DOHH2 (cell line): ENCODE results near the gene SLC1A5.

ENCODE experiments used
- EZH2phosphoT487 ChIP-seq: fragments of 200-600 bp; sonication (generic); IDR thresholded peaks from 2 replicates; pipeline ENCODE4 v1.6.1; 2017; ENCODE audit warnings: borderline replicate concordance, mild to moderate bottlenecking, antibody characterized with exemption, low read length, moderate library complexity, mixed read lengths
- TF ChIP-seq, protein P1 (sequence below): fragments of 200-600 bp; sonication (generic); IDR thresholded peaks from one replicate; pipeline ENCODE4 v1.5.1; 2014; ENCODE audit warnings: antibody characterized with exemption, mild to moderate bottlenecking, low read depth, low read length; ENCODE audit not compliant: poor library complexity, severe bottlenecking

DNA sequence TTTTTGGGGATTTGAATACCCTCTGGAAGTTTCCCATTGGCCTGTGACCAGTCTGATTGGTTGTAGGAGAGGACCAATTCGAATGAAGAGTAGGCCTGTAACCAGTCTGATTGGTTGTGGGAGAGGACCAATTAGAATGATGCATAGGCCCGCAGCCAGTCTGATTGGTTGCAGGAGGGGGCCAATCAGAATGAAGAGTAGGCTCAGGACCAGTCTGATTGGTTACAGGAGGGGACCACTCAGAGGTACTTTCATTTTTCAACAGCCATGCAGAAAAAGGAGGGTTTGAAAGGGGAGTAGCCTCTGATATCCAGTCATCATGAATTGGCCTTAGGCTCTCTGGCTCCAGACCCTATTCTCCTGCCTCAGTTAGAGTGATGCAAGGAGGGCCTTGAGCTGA is 30.4 kb upstream of the SLC1A5 start:
- TF ChIP-seq, protein P1, sequence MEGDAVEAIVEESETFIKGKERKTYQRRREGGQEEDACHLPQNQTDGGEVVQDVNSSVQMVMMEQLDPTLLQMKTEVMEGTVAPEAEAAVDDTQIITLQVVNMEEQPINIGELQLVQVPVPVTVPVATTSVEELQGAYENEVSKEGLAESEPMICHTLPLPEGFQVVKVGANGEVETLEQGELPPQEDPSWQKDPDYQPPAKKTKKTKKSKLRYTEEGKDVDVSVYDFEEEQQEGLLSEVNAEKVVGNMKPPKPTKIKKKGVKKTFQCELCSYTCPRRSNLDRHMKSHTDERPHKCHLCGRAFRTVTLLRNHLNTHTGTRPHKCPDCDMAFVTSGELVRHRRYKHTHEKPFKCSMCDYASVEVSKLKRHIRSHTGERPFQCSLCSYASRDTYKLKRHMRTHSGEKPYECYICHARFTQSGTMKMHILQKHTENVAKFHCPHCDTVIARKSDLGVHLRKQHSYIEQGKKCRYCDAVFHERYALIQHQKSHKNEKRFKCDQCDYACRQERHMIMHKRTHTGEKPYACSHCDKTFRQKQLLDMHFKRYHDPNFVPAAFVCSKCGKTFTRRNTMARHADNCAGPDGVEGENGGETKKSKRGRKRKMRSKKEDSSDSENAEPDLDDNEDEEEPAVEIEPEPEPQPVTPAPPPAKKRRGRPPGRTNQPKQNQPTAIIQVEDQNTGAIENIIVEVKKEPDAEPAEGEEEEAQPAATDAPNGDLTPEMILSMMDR: no peak
- TF ChIP-seq EZH2phosphoT487: no peak
